GM12891 (cell line): ENCODE results near the gene DTD1.
"Not testable (repeated sequence)": the region's sequence is repeated elsewhere in the genome, so short reads cannot be mapped to it uniquely, and the experiment has no call there.

Experiments used
- DNase-seq: peaks from one replicate; pipeline ENCODE4 v3.0.0; 2011; ENCODE audit warnings: low spot score; ENCODE audit not compliant: insufficient read length
- FAIRE-seq: peaks from 2 replicates; lab custom pipeline; 2011; peaks lifted over from hg19 to GRCh38; lab: Jason Lieb, UNC
- PAX5 ChIP-seq: IDR thresholded peaks from 2 replicates; pipeline ENCODE4 v1.6.1; 2011; ENCODE audit warnings: low read length, moderate library complexity, mild to moderate bottlenecking; ENCODE audit not compliant: insufficient read depth, severe bottlenecking
- POLR2A ChIP-seq: IDR thresholded peaks from 2 replicates; pipeline ENCODE4 v1.6.1; 2011; ENCODE audit warnings: low read depth, low read length, control low read depth
- POLR2AphosphoS5 ChIP-seq: IDR thresholded peaks from 2 replicates; pipeline ENCODE4 v1.6.1; 2011; ENCODE audit warnings: low read depth, low read length, control low read depth
- POU2F2 ChIP-seq: IDR thresholded peaks from 2 replicates; pipeline ENCODE4 v1.6.1; 2011; ENCODE audit warnings: low read depth, mild to moderate bottlenecking, control low read depth, low read length, moderate library complexity
- SPI1 ChIP-seq: IDR thresholded peaks from 2 replicates; pipeline ENCODE4 v1.6.1; 2011; ENCODE audit warnings: low read depth, low read length, control low read depth
- TAF1 ChIP-seq: IDR thresholded peaks from 2 replicates; pipeline ENCODE4 v1.6.1; 2011; ENCODE audit warnings: low read depth, low read length, control low read depth

Gene DTD1

DNA sequence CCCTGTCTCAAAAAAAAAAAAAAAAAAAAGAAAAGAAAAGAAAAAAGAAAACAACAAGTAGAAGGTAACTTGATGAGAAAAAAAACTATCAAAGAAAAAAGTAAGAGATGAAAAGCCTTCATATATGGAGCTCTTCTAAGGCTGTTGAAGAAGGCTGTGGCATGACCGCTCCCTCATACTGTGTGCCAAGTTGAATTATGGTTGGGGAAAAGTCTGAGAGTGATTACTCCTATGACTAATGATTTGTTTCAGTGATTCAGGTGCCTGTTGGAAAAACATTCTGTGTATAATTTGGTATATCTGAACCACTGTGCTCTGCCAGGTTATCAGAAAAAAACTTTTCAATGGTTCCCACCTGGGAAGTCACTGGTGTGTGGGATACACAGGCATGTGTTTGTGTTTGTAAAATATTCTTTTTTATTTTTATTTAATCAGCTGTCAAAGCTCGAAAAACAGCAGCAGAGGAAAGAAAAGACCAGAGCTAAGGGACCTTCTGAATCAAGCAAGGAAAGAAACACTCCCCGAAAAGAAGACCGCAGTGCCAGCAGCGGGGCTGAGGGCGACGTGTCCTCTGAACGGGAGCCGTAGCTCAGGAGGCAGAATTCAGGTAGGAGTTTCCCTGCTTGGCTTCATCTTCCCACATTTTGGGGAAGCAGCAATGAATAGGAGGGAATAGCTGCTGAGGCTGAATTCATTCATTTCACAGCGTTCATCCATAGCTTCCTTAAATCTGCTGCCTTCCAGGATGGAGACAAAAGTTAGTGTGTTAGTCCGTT is 156.0 kb downstream of the DTD1 start:
- no peak for DNase-seq
- TF ChIP-seq TAF1 = no peak
- TF ChIP-seq POU2F2 = no peak
- no peak for TF ChIP-seq POLR2A
- no peak for TF ChIP-seq PAX5
- TF ChIP-seq SPI1 = no peak
- no peak for TF ChIP-seq POLR2AphosphoS5
- FAIRE-seq = no peak

DNA sequence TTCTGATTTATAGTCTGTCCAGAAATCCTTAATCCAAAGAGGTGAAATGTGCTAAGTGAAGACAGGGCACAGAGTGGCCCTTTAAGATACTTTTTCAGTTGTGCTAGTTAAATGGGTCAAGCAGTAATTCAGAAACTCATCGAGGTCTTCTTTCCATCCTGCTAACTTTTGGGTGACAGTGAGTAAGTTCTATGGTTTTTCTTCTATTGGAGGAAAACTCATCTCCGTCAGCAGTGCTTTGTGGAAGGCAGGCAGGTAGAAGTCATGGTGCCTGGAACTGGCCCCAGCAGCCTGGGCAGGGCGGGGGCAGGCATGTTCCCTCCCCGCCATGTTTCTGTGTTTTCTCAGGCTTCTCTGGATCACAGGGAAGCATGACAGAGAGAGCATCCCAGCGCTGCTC is 159.2 kb downstream of the DTD1 start:
- TF ChIP-seq SPI1 (no peak), PAX5 (no peak), POLR2A (no peak), POU2F2 (no peak), POLR2AphosphoS5 (no peak), TAF1 (no peak)
- DNase-seq = no peak
- no peak for FAIRE-seq

DNA sequence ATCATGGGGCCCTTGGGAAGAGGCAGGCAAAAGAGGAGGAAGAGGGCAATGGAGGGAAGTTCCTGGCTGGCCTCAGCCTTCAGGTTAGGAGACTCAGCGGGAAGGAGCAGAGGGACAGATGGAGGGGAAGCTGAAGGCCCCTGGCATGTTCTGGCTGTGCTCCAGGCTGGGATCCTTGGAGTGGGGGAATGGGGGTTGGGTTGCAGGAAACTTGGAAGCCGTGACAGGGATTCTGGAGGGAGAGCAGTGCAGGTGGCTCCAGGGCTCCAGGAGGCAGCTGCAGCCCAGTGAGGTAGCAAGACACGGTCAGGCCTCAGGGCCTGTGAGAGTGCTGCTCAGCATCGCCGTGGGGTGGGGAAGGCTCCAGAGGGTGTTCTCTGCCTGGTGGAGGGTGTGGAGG is 161.1 kb downstream of the DTD1 start:
- DNase-seq = no peak

DNA sequence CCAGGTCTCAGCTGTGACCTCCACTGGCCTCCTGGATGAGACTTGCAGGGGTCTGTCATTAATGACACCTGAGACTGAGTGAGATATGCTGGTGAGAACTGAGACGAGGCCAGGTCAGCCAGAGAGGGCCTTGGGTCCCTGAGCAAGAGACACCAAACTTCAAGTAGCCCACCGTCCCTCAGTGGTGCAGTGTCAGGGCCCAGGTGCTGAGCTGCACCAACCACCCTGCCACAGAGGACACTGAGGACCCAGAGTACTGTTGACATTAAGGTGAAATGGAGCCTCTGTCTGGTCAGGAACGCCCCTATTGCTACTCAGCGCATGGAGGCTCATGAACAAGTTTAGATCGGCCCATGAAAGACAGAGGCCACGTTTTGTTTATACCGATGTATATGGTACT is 161.7 kb downstream of the DTD1 start:
- FAIRE-seq (no peak), DNase-seq (no peak)
- no peak for TF ChIP-seq PAX5
- TF ChIP-seq SPI1 = no peak
- no peak for TF ChIP-seq POLR2AphosphoS5
- no peak for TF ChIP-seq POLR2A
- no peak for TF ChIP-seq TAF1
- no peak for TF ChIP-seq POU2F2

More for the DNA sequence above, 161.1 kb downstream of the DTD1 start:
- TF ChIP-seq SPI1 (no peak), POU2F2 (no peak), PAX5 (no peak), TAF1 (no peak), POLR2A (no peak), POLR2AphosphoS5 (no peak)
- FAIRE-seq = no peak

DNA sequence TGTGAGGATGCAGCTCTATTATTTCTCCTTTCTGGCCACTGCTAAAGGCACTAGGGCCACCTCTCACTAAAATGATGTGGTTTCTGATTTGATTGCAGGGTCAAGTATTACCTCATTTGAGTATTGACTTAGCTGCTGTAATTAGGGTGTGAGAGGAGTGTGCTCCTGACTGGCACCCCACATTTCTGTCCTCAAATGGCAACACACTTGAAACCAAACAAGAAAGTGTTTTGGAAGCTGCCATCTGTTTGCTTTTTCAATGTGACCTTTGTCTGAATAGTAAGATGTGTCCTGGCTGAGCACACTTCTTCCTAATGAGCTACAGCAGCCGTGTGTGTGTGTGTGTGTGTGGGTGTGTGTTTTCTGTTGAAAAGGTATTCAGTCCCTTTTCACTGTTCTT is 162.9 kb downstream of the DTD1 start:
- DNase-seq = no peak
- TF ChIP-seq POU2F2 (no peak), TAF1 (no peak), SPI1 (no peak), PAX5 (no peak), POLR2A (no peak), POLR2AphosphoS5 (no peak)
- peak; percentile 38 for FAIRE-seq

DNA sequence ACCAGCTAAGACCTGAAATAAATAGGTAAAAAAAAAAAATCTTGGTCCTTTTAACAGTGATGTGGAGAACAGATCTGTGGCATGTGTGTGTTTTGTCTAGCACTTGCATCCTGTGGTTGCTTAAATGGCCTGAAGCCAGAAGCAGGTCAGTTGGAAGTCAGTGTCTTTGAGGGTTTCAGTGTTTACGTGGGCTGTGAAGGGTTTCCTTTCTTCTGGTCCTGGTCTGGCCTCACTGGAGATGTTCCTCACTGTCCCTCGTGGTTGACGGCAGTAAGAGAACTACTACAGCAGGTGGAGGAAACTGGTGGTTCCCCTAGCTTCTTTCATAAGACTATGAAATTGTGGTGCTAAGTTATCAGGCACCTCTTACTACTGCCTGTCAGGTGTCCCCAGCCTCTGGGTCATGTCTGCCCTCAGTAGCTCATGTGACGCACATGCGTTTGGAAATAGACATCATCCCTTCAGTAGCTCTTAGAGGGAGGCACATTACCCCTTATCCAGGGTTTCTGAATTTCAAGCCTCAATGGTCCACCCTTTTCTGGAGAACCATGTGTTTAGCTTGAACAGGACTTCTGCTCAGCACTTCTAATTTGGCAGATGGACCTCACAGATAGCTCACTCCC is 166.3 kb downstream of the DTD1 start:
- DNase-seq = peak; percentile 35
- FAIRE-seq = peak; percentile 94
- TF ChIP-seq POU2F2 (no peak), TAF1 (no peak), POLR2AphosphoS5 (no peak), POLR2A (no peak), PAX5 (no peak), SPI1 (no peak)

DNA sequence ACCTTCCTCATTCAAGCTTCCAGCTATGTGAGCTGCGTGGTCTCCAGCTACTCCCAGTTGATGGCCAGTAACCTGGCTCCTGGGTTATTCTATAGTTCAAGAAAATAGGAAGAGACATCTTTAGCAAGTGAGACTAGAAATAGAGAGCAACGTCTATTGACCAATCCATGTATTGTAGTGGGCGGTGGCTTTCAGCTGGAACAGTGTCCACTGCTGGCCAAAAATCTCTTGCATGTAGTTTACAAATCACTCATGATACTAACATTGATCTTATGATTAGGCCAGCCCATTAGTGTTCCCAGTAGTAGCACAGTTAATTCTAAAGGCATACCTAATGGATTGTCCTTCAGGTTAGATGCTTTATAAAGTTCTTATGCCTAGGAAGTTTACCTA is 166.8 kb downstream of the DTD1 start:
- no peak for FAIRE-seq
- no peak for DNase-seq
- no peak for TF ChIP-seq PAX5
- no peak for TF ChIP-seq POU2F2
- TF ChIP-seq POLR2A = no peak
- TF ChIP-seq SPI1 = no peak
- TF ChIP-seq TAF1 = no peak
- TF ChIP-seq POLR2AphosphoS5 = no peak

DNA sequence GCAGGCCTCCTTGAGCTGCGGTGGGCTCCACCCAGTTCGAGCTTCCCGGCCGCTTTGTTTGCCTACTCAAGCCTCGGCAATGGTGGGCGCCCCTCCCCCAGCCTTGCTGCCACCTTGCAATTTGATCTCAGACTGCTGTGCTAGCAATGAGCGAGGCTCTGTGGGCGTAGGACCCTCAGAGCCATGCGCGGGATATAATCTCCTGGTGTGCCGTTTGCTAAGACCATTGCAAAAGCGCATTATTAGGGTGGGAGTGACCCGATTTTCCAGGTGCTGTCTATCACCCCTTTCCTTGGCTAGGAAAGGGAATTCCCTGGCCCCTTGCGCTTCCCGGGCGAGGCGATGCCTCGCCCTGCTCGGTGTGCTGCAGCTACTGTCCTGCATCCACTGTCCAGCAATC is 173.0 kb downstream of the DTD1 start:
- not testable (repeated sequence) for FAIRE-seq, DNase-seq

DNA sequence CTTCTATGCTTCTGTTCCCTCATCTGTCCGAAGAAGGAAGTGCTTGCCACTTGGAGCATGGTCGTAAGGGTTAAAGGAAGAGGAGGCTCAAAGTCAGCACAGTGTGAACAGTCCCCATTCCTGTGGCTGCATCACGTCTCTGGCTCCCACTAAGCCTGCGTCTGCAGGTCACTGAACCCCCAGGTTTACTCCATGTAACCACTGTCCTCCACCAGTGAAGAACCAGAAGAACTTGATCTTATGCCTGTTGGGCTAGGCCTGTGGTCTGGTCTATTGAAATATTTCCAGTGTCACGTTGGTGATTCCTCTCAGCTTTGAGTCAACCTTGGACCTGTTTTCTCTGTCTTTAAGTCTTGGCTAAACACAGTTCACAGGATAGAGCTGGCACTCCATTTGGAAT is 179.8 kb downstream of the DTD1 start:
- TF ChIP-seq POU2F2 (no peak), SPI1 (no peak), POLR2A (no peak)
- FAIRE-seq = no peak
- DNase-seq = no peak

DNA sequence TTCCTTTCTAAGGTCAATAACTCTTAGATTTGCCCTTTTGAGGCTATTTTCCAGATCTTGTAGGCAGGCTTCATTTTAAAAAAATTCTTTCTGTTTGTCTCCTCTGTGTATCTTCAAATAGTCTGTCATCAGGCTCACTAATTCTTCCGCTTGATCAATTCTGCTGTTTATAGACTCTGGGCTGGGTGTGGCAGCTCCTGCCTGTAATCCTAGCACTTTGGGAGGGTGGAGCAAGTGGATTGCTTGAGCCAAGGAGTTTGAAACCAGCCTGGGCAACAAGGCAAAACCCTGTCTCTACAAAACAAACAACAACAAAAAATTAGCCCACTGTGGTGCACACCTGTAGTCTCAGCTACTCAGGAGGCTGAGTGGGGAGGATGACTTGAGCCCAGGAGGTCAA is 185.7 kb downstream of the DTD1 start:
- TF ChIP-seq POU2F2 (no peak), SPI1 (no peak), TAF1 (no peak), POLR2AphosphoS5 (no peak), POLR2A (no peak), PAX5 (no peak)
- FAIRE-seq = no peak
- no peak for DNase-seq
